Measurements from ENCODE around the gene ABCD3. TPM values are rescaled to one million over a fixed set of nuclear protein-coding genes. Genes with fewer than 3 reads are reported as not detected.

The ABCD3 gene
- total and polyA plus RNA-seq, 11 donors, result 16.2 to 94.2 (median 62.1) TPM

- Histone ChIP-seq H3K4me3 (no peak overlapping the region), H3K9me3 (no peaks in the 10 kb centered on the region), H3K36me3 (peaks cover 0 to 68% (median 28%) of the 10 kb centered on the region in 9 donors), H3K27ac (no peak overlapping the region), H3K4me1 (peaks cover 0 to 44% (median 7%) of the 10 kb centered on the region in 12 donors), H3K27me3 (no peaks in the 10 kb centered on the region)
- ATAC-seq (no peak), DNase-seq (no peak)
- 79 to 83% (median 82%) methylated on average over 4 of the region's 4 CpGs for WGBS, 4 donors
- intact Hi-C loops (cut with DNase I), result loop anchor here in 1 of 10 donors (5.0 kb wide), 1 partner anchor 67 kb away; no protein-coding TSS in a partner anchor
- TF ChIP-seq CTCF (IDR thresholded peaks at IDR 0.05) (no peak), POLR2A (IDR thresholded peaks at IDR 0.05) (no peak)
Measured at GRCh38 chr1:94530373-94530878, 112.2 kb downstream of the ABCD3 start.

- intact Hi-C loops (cut with DNase I), result loop anchor here in 1 of 10 donors (5.0 kb wide), 1 partner anchor 66 kb away; no protein-coding TSS in a partner anchor
- WGBS, 4 donors, result 79 to 91% (median 86%) methylated on average over 6 of the region's 6 CpGs
- ATAC-seq (no peak), DNase-seq (no peak)
- Histone ChIP-seq H3K4me3 (no peak overlapping the region), H3K4me1 (peaks cover 0 to 55% (median 9%) of the 10 kb centered on the region in 12 donors), H3K36me3 (peaks cover 0 to 71% (median 28%) of the 10 kb centered on the region in 9 donors), H3K27me3 (no peaks in the 10 kb centered on the region), H3K27ac (no peak overlapping the region), H3K9me3 (no peaks in the 10 kb centered on the region)
- TF ChIP-seq CTCF (IDR thresholded peaks at IDR 0.05) (no peak), POLR2A (IDR thresholded peaks at IDR 0.05) (no peak)
Measured at GRCh38 chr1:94531664-94532063, 113.5 kb downstream of the ABCD3 start.

GRCh38 chr1:94532077-94532476 is 113.9 kb downstream of the ABCD3 start:
- intact Hi-C loops (cut with DNase I), result loop anchor here in 1 of 10 donors (5.0 kb wide), 1 partner anchor 65 kb away; no protein-coding TSS in a partner anchor

More at GRCh38 chr1:94532077-94532476, 113.9 kb downstream of the ABCD3 start:
- 63 to 69% (median 68%) methylated on average over 3 of the region's 3 CpGs for WGBS, 4 donors
- H3K27ac ChIP-seq, result peak overlapping the region in 2 of 12 donors; percentile 30 to 43
- no peak overlapping the region for H3K4me3 ChIP-seq
- H3K9me3 ChIP-seq, result no peaks in the 10 kb centered on the region
- H3K36me3 ChIP-seq, result peaks cover 0 to 71% (median 28%) of the 10 kb centered on the region in 9 donors
- no peaks in the 10 kb centered on the region for H3K27me3 ChIP-seq
- H3K4me1 ChIP-seq, result peaks cover 0 to 55% (median 9%) of the 10 kb centered on the region in 12 donors
- DNase-seq, result no peak
- ATAC-seq, result no peak
- peak in 2 of 12 donors; percentile 10 to 12 for TF ChIP-seq CTCF (IDR thresholded peaks at IDR 0.05)
- no peak for TF ChIP-seq POLR2A (IDR thresholded peaks at IDR 0.05)

Measured in heart left ventricle (tissue), 16 donors.